Measurements from ENCODE around the gene MB. TPM values are rescaled to one million over a fixed set of nuclear protein-coding genes. Genes with fewer than 3 reads are reported as not detected.

MB gene
- total RNA-seq, 1 donor from 2014 or later: not detected

- Mint-ChIP-seq H3K4me1 (peaks cover 4% of the 10 kb centered on the region), H3K27ac (no peak overlapping the region), H3K36me3 (no peaks in the 10 kb centered on the region), H3K9me3 (no peaks in the 10 kb centered on the region), H3K27me3 (ENCODE audit: insufficient read depth, low read depth) (peaks cover 9% of the 10 kb centered on the region), H3K4me3 (no peak overlapping the region)
- peaks cover 7% of the 10 kb centered on the region for H3K4me1 ChIP-seq
- H3K36me3 ChIP-seq: no peaks in the 10 kb centered on the region
- no peak for DNase-seq (ENCODE audit: low spot score)
- H3K4me2 ChIP-seq: no peak overlapping the region
- H3K79me2 ChIP-seq (ENCODE audit: low read depth): no peaks in the 10 kb centered on the region
- no peaks in the 10 kb centered on the region for H3K27me3 ChIP-seq
- no peaks in the 10 kb centered on the region for H4K20me1 ChIP-seq (ENCODE audit: low read depth)
- H3K9ac ChIP-seq: no peak overlapping the region
- TF ChIP-seq EZH2phosphoT487 (IDR thresholded peaks at IDR 0.05): no peak
- TF ChIP-seq CTCF (IDR thresholded peaks at IDR 0.05): no peak
- TF ChIP-seq EZH2 (IDR thresholded peaks at IDR 0.05): no peak
- H3F3A ChIP-seq (ENCODE audit: low read depth): peaks cover 11% of the 10 kb centered on the region
- no peak overlapping the region for H3K4me3 ChIP-seq
- no peak overlapping the region for H3K27ac ChIP-seq
- H3K9me3 ChIP-seq (ENCODE audit: low read depth): no peaks in the 10 kb centered on the region
- no peak overlapping the region for H2AFZ ChIP-seq (replicated peaks)
These were observed 19.3 kb downstream of the MB start for GRCh38 chr22:35597692-35598395.

GRCh38 chr22:35596821-35597220 is 20.3 kb downstream of the MB start:
- no peak overlapping the region for H2AFZ ChIP-seq (replicated peaks)
- H3K4me1 Mint-ChIP-seq: peaks cover 9% of the 10 kb centered on the region

GRCh38 chr22:35594686-35595085 is 22.4 kb downstream of the MB start:
- no peaks in the 10 kb centered on the region for H3K79me2 ChIP-seq (ENCODE audit: low read depth)
- no peaks in the 10 kb centered on the region for H3K36me3 ChIP-seq
- Mint-ChIP-seq H3K27me3 (ENCODE audit: insufficient read depth, low read depth) (peaks cover 9% of the 10 kb centered on the region), H3K4me3 (no peak overlapping the region), H3K4me1 (peaks cover 11% of the 10 kb centered on the region), H3K36me3 (no peaks in the 10 kb centered on the region), H3K9me3 (no peaks in the 10 kb centered on the region), H3K27ac (no peak overlapping the region)
- H3F3A ChIP-seq (ENCODE audit: low read depth): no peaks in the 10 kb centered on the region
- H3K27ac ChIP-seq: no peak overlapping the region
- H4K20me1 ChIP-seq (ENCODE audit: low read depth): no peaks in the 10 kb centered on the region
- no peak overlapping the region for H3K9ac ChIP-seq
- no peak overlapping the region for H3K4me2 ChIP-seq
- H3K4me3 ChIP-seq: no peak overlapping the region
- H3K4me1 ChIP-seq: peaks cover 13% of the 10 kb centered on the region
- TF ChIP-seq EZH2phosphoT487 (IDR thresholded peaks at IDR 0.05): no peak
- no peak for TF ChIP-seq CTCF (IDR thresholded peaks at IDR 0.05)
- no peak for TF ChIP-seq EZH2 (IDR thresholded peaks at IDR 0.05)
- H3K9me3 ChIP-seq (ENCODE audit: low read depth): no peaks in the 10 kb centered on the region
- H3K27me3 ChIP-seq: no peaks in the 10 kb centered on the region
- DNase-seq (ENCODE audit: low spot score): no peak
- no peak overlapping the region for H2AFZ ChIP-seq (replicated peaks)

More at GRCh38 chr22:35596821-35597220, 20.3 kb downstream of the MB start:
- Histone ChIP-seq H3K36me3 (no peaks in the 10 kb centered on the region), H3K79me2 (ENCODE audit: low read depth) (no peaks in the 10 kb centered on the region), H3K27ac (no peak overlapping the region), H3K4me3 (no peak overlapping the region), H3K4me2 (no peak overlapping the region), H3K27me3 (no peaks in the 10 kb centered on the region), H4K20me1 (ENCODE audit: low read depth) (no peaks in the 10 kb centered on the region), H3F3A (ENCODE audit: low read depth) (peaks cover 11% of the 10 kb centered on the region), H3K9ac (no peak overlapping the region), H3K4me1 (peaks cover 13% of the 10 kb centered on the region), H3K9me3 (ENCODE audit: low read depth) (no peaks in the 10 kb centered on the region)
- H3K27me3 Mint-ChIP-seq (ENCODE audit: insufficient read depth, low read depth): peaks cover 9% of the 10 kb centered on the region
- no peak overlapping the region for H3K27ac Mint-ChIP-seq
- H3K9me3 Mint-ChIP-seq: no peaks in the 10 kb centered on the region
- no peaks in the 10 kb centered on the region for H3K36me3 Mint-ChIP-seq
- DNase-seq (ENCODE audit: low spot score): no peak
- TF ChIP-seq EZH2phosphoT487 (IDR thresholded peaks at IDR 0.05) (no peak), EZH2 (IDR thresholded peaks at IDR 0.05) (no peak), CTCF (IDR thresholded peaks at IDR 0.05) (no peak)
- no peak overlapping the region for H3K4me3 Mint-ChIP-seq
